GM10248 (cell line): Measurements from ENCODE around the gene TMEM63C.

Experiments
- CTCF ChIA-PET: fragments of 300-600 bp; sonication (Branson Sonifier 250); formaldehyde crosslinking; extraction: SDS; loops from one replicate; lab custom pipeline; 2021; ENCODE audit warnings: antibody characterized with exemption; lab: Yijun Ruan, JAX
- POLR2A ChIA-PET: fragments of 350-650 bp; sonication (Branson Sonifier 250); formaldehyde crosslinking; extraction: SDS; loops from one replicate; lab custom pipeline; 2020; ENCODE audit warnings: antibody characterized with exemption; lab: Yijun Ruan, JAX
- DNase-seq: peaks from one replicate; pipeline ENCODE4 v3.0.0; 2012; ENCODE audit errors: extremely low spot score
- TF ChIP-seq, protein P1 (sequence below): IDR thresholded peaks from 2 replicates; pipeline ENCODE4 v1.5.1; 2012; ENCODE audit warnings: mild to moderate bottlenecking, low read depth; ENCODE audit errors: extremely low read depth, missing control alignments, control extremely low read depth

Gene TMEM63C

DNA sequence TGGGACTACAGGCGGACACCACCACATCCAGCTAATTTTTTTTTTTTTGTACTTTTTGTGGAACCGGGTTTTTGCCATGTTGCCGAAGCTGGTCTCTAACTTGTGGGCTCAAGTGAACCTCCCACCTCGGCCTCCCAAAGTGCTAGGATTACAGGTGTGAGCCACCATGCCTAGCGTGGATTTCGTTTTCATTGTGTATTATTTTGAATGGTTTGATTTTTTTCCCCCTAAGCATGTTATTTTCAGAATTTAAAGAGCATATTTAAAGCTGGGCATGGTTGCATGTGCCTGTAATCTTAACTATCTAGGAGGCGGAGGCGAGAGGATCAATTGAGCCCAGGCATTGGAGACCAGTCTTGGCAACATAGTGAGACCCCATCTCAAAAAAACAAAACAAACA lies 13.1 kb downstream of the TMEM63C start:
- no peak for DNase-seq
- POLR2A ChIA-PET: no interaction called here
- CTCF ChIA-PET: interaction anchor here (0.9 kb wide), 1 partner anchor 12 kb away, joined by 3 read pairs; no protein-coding TSS in a partner anchor
- TF ChIP-seq, protein P1, sequence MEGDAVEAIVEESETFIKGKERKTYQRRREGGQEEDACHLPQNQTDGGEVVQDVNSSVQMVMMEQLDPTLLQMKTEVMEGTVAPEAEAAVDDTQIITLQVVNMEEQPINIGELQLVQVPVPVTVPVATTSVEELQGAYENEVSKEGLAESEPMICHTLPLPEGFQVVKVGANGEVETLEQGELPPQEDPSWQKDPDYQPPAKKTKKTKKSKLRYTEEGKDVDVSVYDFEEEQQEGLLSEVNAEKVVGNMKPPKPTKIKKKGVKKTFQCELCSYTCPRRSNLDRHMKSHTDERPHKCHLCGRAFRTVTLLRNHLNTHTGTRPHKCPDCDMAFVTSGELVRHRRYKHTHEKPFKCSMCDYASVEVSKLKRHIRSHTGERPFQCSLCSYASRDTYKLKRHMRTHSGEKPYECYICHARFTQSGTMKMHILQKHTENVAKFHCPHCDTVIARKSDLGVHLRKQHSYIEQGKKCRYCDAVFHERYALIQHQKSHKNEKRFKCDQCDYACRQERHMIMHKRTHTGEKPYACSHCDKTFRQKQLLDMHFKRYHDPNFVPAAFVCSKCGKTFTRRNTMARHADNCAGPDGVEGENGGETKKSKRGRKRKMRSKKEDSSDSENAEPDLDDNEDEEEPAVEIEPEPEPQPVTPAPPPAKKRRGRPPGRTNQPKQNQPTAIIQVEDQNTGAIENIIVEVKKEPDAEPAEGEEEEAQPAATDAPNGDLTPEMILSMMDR: no peak

DNA sequence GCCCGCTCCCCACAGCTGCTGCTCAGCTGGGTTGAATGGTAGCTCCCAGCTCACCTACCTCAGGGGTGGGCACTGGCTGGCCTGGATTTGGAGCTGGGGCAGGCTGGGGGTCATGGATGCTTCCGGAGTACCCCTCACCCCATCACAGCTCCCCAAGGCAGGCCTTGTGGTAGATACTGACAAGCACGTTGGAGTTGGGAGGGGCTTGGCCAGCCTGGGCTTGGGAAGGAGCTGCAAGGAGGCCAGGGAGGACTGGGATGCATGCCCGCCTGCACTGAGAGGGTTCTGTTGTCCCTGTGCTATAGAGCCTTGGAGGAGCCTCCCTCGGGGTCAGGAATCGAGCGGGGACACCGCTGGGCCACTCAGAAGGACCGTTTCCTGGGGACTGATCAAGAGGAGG lies 14.2 kb downstream of the TMEM63C start:
- DNase-seq: no peak
- ChIA-PET CTCF (interaction anchor here (0.7 to 1.5 kb wide), 3 partner anchors 18 to 52 kb away, joined by 3 read pairs; no protein-coding TSS in a partner anchor), POLR2A (no interaction called here)
- TF ChIP-seq, protein P1: no peak

DNA sequence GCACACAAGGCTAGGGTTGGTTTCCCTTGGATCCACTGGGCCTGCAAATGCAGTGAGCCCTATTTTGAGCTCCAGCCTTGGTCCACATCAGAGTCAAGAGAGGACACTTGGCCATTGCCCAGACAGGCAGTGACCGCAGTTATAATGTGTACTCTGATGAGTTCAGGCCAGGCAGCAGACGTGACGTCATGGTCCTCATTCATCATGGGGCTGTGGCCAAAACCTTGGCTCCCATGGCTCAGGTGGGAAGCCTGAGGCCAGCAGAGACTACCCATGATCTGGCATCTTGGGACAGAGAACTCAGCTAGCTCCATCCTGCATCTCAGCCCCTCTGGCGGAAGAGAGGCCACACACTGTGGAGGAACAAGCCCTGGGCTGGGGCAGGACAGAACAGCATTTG lies 16.4 kb downstream of the TMEM63C start:
- ChIA-PET POLR2A (no interaction called here), CTCF (no interaction called here)
- DNase-seq: no peak
- TF ChIP-seq, protein P1: no peak

DNA sequence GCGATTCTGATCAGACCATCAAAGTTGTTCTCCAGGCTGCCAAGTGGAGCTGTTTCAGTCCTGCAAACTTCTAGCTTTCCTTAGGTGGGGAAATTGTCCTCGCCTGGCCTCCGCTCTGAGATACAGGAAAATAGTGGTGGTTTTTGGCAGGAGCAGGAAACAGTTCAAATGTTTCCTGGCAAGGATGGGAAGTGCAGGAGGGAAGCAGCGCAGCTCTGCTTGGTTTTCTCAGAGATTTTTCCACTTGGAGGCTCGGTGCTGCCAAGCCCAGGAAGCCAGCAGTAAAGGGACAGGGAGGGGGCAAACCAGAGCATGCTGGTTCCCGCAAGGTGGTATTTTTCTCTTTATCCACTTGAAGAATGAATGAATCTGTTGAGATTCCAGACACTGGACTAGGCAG lies 17.0 kb downstream of the TMEM63C start:
- DNase-seq: no peak
- TF ChIP-seq, protein P1: no peak
- ChIA-PET CTCF (no interaction called here), POLR2A (no interaction called here)

DNA sequence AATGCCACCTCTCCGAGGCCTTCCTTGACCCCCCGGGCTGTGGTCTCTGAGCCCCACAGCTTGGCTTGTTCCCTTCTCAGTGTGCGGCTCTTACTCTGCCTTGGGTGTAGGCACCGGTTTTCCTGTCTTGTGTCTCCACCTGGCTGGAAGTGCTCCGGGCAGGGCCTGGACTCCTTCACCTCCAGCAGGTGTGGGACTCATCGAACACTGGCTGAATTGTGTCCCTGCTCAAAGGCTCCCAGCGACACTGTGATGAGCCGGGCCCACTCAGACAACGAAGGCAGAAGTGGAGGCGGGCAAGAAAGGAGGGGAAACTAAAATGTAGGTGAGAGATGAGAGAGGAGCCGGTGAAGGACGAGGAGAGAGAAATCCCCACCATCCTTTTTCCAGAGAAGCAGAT lies 18.0 kb downstream of the TMEM63C start:
- DNase-seq: no peak
- ChIA-PET POLR2A (no interaction called here), CTCF (interaction anchor here (1.1 to 1.9 kb wide), 3 partner anchors 10 to 45 kb away, joined by 3 to 7 read pairs (median 3); no protein-coding TSS in a partner anchor)
- TF ChIP-seq, protein P1: no peak

DNA sequence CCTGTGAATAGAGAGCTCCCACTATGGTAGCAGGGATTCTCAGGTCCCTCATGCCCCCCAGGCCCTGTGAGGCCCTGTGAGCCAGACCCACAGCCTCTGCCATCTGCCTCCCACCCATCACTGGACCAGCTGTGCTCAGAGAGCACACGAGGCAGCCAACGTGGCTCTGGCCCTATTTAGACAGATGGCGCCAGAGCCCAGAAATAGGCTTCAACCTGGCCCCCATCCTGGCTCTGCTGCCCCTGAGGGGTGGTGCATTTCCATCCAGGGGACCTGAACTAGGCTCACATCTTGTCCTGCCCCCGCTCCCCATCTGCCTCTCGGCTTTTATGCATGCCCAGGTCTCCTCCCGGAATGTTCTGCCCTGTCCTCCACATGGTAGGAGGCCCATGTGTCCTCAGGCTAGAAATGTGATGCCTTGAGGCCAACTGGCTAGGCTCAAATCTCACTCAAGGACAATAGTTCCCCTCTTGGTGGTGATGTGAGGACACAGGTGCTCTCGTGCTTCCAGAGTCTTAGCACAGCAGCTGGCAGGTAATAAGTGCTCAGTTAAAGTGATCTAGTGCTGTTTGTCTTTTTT lies 18.9 kb downstream of the TMEM63C start:
- TF ChIP-seq, protein P1: no peak
- CTCF ChIA-PET: interaction anchor here (1.9 kb wide), 1 partner anchor 13 kb away, joined by 7 read pairs; no protein-coding TSS in a partner anchor
- no peak for DNase-seq
- POLR2A ChIA-PET: no interaction called here
